Measurements from ENCODE around the gene TECTA. TPM values are rescaled to one million over a fixed set of nuclear protein-coding genes. Genes with fewer than 3 reads are reported as not detected.

Gene TECTA
- total RNA-seq, 1 donor from 2014 or later = 0.91 TPM

DNA sequence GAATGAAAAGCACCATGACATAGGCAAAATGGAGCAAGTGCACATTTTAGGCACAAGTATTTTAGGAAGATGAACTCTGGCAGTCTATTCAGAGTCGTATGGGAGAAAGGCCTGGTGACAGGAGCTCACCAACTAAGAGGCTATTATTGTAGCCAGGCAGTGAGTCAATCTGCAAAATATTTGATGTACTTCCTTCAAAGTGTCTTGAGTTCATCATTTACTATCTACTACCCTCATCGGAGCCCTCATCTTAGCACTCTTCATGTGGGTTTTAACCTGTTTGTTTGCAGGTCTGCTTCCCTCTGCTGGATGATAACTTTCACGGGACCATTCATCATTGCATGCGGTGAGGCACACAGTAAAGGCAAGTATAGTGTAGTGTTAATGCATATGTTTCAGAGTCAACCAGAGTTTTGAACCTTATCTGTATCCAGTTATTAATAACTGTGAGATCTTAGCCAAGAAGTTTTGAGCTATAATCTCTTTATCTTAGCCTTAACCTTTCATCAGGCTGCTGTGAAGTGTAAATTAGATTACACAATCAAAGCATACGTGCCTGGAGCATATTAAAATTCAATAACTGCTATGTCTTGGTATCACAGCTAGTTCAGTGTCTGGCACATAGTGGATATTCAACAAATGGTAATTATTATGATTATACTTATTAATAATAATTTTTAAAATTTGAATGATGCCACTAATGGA lies 120.6 kb downstream of the TECTA start:
- no peaks in the 10 kb centered on the region for H3K9me3 Mint-ChIP-seq (ENCODE audit: unreplicated experiment)
- H3K79me2 ChIP-seq (ENCODE audit: insufficient read depth, low read length) = no peaks in the 10 kb centered on the region
- FAIRE-seq (no peak), DNase-seq (ENCODE audit: low read depth) (no peak)
- TF ChIP-seq, protein P1, sequence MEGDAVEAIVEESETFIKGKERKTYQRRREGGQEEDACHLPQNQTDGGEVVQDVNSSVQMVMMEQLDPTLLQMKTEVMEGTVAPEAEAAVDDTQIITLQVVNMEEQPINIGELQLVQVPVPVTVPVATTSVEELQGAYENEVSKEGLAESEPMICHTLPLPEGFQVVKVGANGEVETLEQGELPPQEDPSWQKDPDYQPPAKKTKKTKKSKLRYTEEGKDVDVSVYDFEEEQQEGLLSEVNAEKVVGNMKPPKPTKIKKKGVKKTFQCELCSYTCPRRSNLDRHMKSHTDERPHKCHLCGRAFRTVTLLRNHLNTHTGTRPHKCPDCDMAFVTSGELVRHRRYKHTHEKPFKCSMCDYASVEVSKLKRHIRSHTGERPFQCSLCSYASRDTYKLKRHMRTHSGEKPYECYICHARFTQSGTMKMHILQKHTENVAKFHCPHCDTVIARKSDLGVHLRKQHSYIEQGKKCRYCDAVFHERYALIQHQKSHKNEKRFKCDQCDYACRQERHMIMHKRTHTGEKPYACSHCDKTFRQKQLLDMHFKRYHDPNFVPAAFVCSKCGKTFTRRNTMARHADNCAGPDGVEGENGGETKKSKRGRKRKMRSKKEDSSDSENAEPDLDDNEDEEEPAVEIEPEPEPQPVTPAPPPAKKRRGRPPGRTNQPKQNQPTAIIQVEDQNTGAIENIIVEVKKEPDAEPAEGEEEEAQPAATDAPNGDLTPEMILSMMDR (IDR thresholded peaks at IDR 0.05; ENCODE audit: insufficient read depth, low read depth, low read length) = no peak
- no peak for TF ChIP-seq EZH2 (IDR thresholded peaks at IDR 0.05; ENCODE audit: insufficient read depth, low read length)
- H3K27me3 ChIP-seq (ENCODE audit: insufficient read depth, low read length) = peaks cover 6% of the 10 kb centered on the region
- no peak overlapping the region for H2AFZ ChIP-seq (ENCODE audit: low read depth, low read length)
- H3K4me1 ChIP-seq (ENCODE audit: insufficient read depth, low read length) = no peaks in the 10 kb centered on the region
- peaks cover 4% of the 10 kb centered on the region for H3K4me1 Mint-ChIP-seq (ENCODE audit: low read depth, unreplicated experiment)
- no peaks in the 10 kb centered on the region for H3K36me3 Mint-ChIP-seq (ENCODE audit: low read depth, unreplicated experiment)
- H3K27me3 Mint-ChIP-seq (ENCODE audit: low read depth, unreplicated experiment) = no peaks in the 10 kb centered on the region
- no peak overlapping the region for H3K4me2 ChIP-seq (ENCODE audit: low read length)
- H3K27ac Mint-ChIP-seq (ENCODE audit: unreplicated experiment) = no peak overlapping the region
- no peaks in the 10 kb centered on the region for H3K36me3 ChIP-seq (ENCODE audit: insufficient read depth, low read length)
- no peak overlapping the region for H3K27ac ChIP-seq (ENCODE audit: low read depth, low read length)
- no peak overlapping the region for H3K9ac ChIP-seq (ENCODE audit: low read length)
- no peaks in the 10 kb centered on the region for H4K20me1 ChIP-seq (ENCODE audit: insufficient read depth, low read length)
- H3K4me3 Mint-ChIP-seq (ENCODE audit: unreplicated experiment) = no peak overlapping the region
- no peaks in the 10 kb centered on the region for H3K9me3 ChIP-seq (ENCODE audit: insufficient read depth, low read depth, low read length)
- no peak overlapping the region for H3K4me3 ChIP-seq (ENCODE audit: insufficient read depth, low read depth, low read length)

DNA sequence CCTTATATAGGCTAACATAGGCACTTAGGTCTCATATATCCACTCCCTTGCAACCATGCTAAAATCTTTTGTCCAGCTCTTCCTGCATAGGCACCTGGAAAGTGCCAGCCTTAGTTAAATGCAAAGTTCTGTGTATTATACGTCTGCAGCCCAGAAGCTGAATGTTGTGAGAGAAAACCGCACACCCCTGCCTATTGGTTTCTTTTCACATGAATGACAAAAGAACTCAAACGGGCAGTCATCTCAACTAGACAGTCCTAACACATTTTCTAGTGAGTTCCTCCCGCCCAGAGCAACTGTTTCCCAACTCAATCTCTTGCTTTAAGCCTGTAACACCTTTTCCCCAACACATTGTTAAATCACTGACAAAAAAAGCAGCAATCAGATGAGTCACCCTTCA lies 122.1 kb downstream of the TECTA start:
- Histone ChIP-seq H3K36me3 (ENCODE audit: insufficient read depth, low read length) (no peaks in the 10 kb centered on the region), H3K4me3 (ENCODE audit: insufficient read depth, low read depth, low read length) (no peak overlapping the region), H3K4me1 (ENCODE audit: insufficient read depth, low read length) (no peaks in the 10 kb centered on the region), H3K9me3 (ENCODE audit: insufficient read depth, low read depth, low read length) (no peaks in the 10 kb centered on the region), H3K27ac (ENCODE audit: low read depth, low read length) (no peak overlapping the region), H2AFZ (ENCODE audit: low read depth, low read length) (no peak overlapping the region), H4K20me1 (ENCODE audit: insufficient read depth, low read length) (no peaks in the 10 kb centered on the region), H3K4me2 (ENCODE audit: low read length) (no peak overlapping the region), H3K9ac (ENCODE audit: low read length) (no peak overlapping the region), H3K79me2 (ENCODE audit: insufficient read depth, low read length) (no peaks in the 10 kb centered on the region), H3K27me3 (ENCODE audit: insufficient read depth, low read length) (peaks cover 6% of the 10 kb centered on the region)
- H3K36me3 Mint-ChIP-seq (ENCODE audit: low read depth, unreplicated experiment) = no peaks in the 10 kb centered on the region
- H3K4me3 Mint-ChIP-seq (ENCODE audit: unreplicated experiment) = no peak overlapping the region
- peaks cover 4% of the 10 kb centered on the region for H3K4me1 Mint-ChIP-seq (ENCODE audit: low read depth, unreplicated experiment)
- FAIRE-seq = no peak
- H3K27me3 Mint-ChIP-seq (ENCODE audit: low read depth, unreplicated experiment) = no peaks in the 10 kb centered on the region
- H3K27ac Mint-ChIP-seq (ENCODE audit: unreplicated experiment) = no peak overlapping the region
- H3K9me3 Mint-ChIP-seq (ENCODE audit: unreplicated experiment) = peaks cover 4% of the 10 kb centered on the region
- TF ChIP-seq EZH2 (IDR thresholded peaks at IDR 0.05; ENCODE audit: insufficient read depth, low read length) = no peak
- TF ChIP-seq, protein P1 (IDR thresholded peaks at IDR 0.05; ENCODE audit: insufficient read depth, low read depth, low read length) = no peak
- DNase-seq (ENCODE audit: low read depth) = no peak

DNA sequence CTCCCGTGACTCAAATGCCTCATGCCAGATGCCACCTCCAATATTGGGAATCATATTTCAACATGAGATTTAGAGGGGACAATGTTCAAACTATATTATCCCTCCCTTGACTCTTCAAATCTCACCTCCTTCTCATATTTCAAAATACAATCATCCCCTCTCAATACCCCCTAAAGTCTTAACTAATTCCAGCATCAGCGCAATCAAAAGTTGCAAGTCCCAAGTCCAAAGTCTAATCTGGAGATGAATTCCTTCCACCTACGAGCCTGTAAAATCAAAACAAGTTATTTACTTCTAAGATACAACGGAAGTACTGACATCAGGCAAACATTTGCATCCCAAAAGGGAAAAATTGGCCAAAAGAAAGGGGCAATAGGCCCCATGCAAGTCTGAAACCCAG lies 124.3 kb downstream of the TECTA start:
- no peak for FAIRE-seq
- Histone ChIP-seq H3K79me2 (ENCODE audit: insufficient read depth, low read length) (no peaks in the 10 kb centered on the region), H4K20me1 (ENCODE audit: insufficient read depth, low read length) (no peaks in the 10 kb centered on the region), H3K36me3 (ENCODE audit: insufficient read depth, low read length) (no peaks in the 10 kb centered on the region), H3K27me3 (ENCODE audit: insufficient read depth, low read length) (peaks cover 6% of the 10 kb centered on the region), H3K9ac (ENCODE audit: low read length) (no peak overlapping the region), H3K4me2 (ENCODE audit: low read length) (no peak overlapping the region), H3K9me3 (ENCODE audit: insufficient read depth, low read depth, low read length) (no peaks in the 10 kb centered on the region), H2AFZ (ENCODE audit: low read depth, low read length) (no peak overlapping the region), H3K27ac (ENCODE audit: low read depth, low read length) (no peak overlapping the region), H3K4me1 (ENCODE audit: insufficient read depth, low read length) (no peaks in the 10 kb centered on the region), H3K4me3 (ENCODE audit: insufficient read depth, low read depth, low read length) (no peak overlapping the region)
- no peaks in the 10 kb centered on the region for H3K36me3 Mint-ChIP-seq (ENCODE audit: low read depth, unreplicated experiment)
- no peak for DNase-seq (ENCODE audit: low read depth)
- peaks cover 4% of the 10 kb centered on the region for H3K4me1 Mint-ChIP-seq (ENCODE audit: low read depth, unreplicated experiment)
- H3K27ac Mint-ChIP-seq (ENCODE audit: unreplicated experiment) = no peak overlapping the region
- no peak overlapping the region for H3K4me3 Mint-ChIP-seq (ENCODE audit: unreplicated experiment)
- no peaks in the 10 kb centered on the region for H3K27me3 Mint-ChIP-seq (ENCODE audit: low read depth, unreplicated experiment)
- peaks cover 4% of the 10 kb centered on the region for H3K9me3 Mint-ChIP-seq (ENCODE audit: unreplicated experiment)
- no peak for TF ChIP-seq EZH2 (IDR thresholded peaks at IDR 0.05; ENCODE audit: insufficient read depth, low read length)
- TF ChIP-seq, protein P1 (IDR thresholded peaks at IDR 0.05; ENCODE audit: insufficient read depth, low read depth, low read length) = no peak

Data from astrocyte (in vitro differentiated cells and primary cell).